Gastroesophageal sphincter (tissue), 4 donors: ENCODE results near the gene CHEK2. TPM values are rescaled to one million over a fixed set of nuclear protein-coding genes. Genes with fewer than 3 reads are reported as not detected.

Source experiments
- ATAC-seq: fragments of 150-250 bp; one replicate; pipeline ENCODE4 v1.9.1; 2016; ENCODE audit warnings: mild to moderate bottlenecking, moderate library complexity
- H3K27ac ChIP-seq, 4 donors: fragments of 200-600 bp; sonication (generic) in 3 of 4; 1 replicate in 3 of 4; 2 replicates in 1 of 4; pipeline ENCODE4 v1.5.1; 2016 to 2019
- H3K27me3 ChIP-seq: fragments of 200-600 bp; sonication (generic); one replicate; pipeline ENCODE4 v1.5.1; 2019
- H3K36me3 ChIP-seq, 2 donors: fragments of 200-600 bp; sonication (generic); one replicate each; pipeline ENCODE4 v1.5.1; 2019; ENCODE audit warnings: control low read depth in 1 of 2
- H3K4me1 ChIP-seq, 3 donors: fragments of 200-600 bp; sonication (generic); 1 replicate in 2 of 3; 2 replicates in 1 of 3; pipeline ENCODE4 v1.5.1; 2016 to 2019; ENCODE audit warnings: control low read depth in 2 of 3
- H3K4me3 ChIP-seq, 2 donors: fragments of 200-600 bp; sonication (generic); one replicate each; pipeline ENCODE4 v1.5.1; 2019; ENCODE audit warnings: mild to moderate bottlenecking in 1 of 2, moderate library complexity in 1 of 2
- H3K9me3 ChIP-seq, 3 donors: fragments of 200-600 bp; sonication (generic); one replicate each; pipeline ENCODE4 v1.5.1; 2017 to 2019; ENCODE audit warnings: control low read depth in 2 of 3
- CTCF ChIP-seq, 4 experiments: fragments of 200-600 bp in 2 of 4; fragments of 450-650 bp in 2 of 4; sonication (generic) in 1 of 4; IDR thresholded peaks; one replicate each; pipeline ENCODE4 v1.5.1; 2017 to 2019; ENCODE audit warnings: antibody characterized with exemption in 4 of 4, mild to moderate bottlenecking in 2 of 4, moderate library complexity in 2 of 4
- EP300 ChIP-seq: sonication (generic); formaldehyde crosslinking; IDR thresholded peaks from one replicate; pipeline ENCODE4 v1.6.1; 2017; ENCODE audit warnings: antibody characterized with exemption, mild to moderate bottlenecking
- POLR2A ChIP-seq, 2 donors: fragments of 450-650 bp; IDR thresholded peaks; one replicate each; pipeline ENCODE4 v1.6.1; 2017; ENCODE audit warnings: antibody characterized with exemption in 2 of 2, mild to moderate bottlenecking in 2 of 2, moderate library complexity in 1 of 2
- POLR2AphosphoS5 ChIP-seq: sonication (generic); formaldehyde crosslinking; IDR thresholded peaks from one replicate; pipeline ENCODE4 v1.6.1; 2017; ENCODE audit warnings: antibody characterized with exemption
- WGBS, 2 donors: methylation state at CpG; one replicate each; pipeline ENCODE4 v1.1.5; 2018; ENCODE audit warnings: low coverage in 1 of 2; 5-methylcytosine and 5-hydroxymethylcytosine counted together
- small RNA-seq, 4 donors: library from RNA; depleted of rRNA; stranded (forward); fragments of <200 nt; gene quantifications; one replicate each; pipeline ENCODE3, GENCODE V24; 2016
- total RNA-seq, 4 donors: library from RNA; depleted of rRNA; stranded (reverse); fragments of >200 nt; gene quantifications; one replicate each; pipeline ENCODE4 v1.1.0, GENCODE V29; 2016

Gene CHEK2
- total RNA-seq, 4 donors from 2014 or later = 3.4 to 11.7 (median 4.8) TPM

- Histone ChIP-seq H3K27ac (no peak overlapping the region), H3K4me1 (no peaks in the 10 kb centered on the region), H3K4me3 (no peak overlapping the region), H3K36me3 (no peaks in the 10 kb centered on the region), H3K27me3 (no peaks in the 10 kb centered on the region), H3K9me3 (no peaks in the 10 kb centered on the region)
- no peak for ATAC-seq
- no peak for TF ChIP-seq POLR2A (IDR thresholded peaks at IDR 0.05)
- no peak for TF ChIP-seq EP300
- no peak for TF ChIP-seq POLR2AphosphoS5
- TF ChIP-seq CTCF (IDR thresholded peaks at IDR 0.05) = no peak
- 93 to 100% methylated on average over 1 of the region's 2 CpGs for WGBS, 2 donors
Observed at GRCh38 chr22:28639321-28639720, 102.3 kb downstream of the CHEK2 start.

Small RNA genes lying within 50 kb of the gene (small RNA-seq; reads per million reads assigned to genes)
- gene RN7SL162P = 0 reads per million in 4 donors

Other genes with a start within 250 kb of the CHEK2 start
- 100 to 1,000 TPM in 1 of 4 donors, 10 to 100 TPM in 3; 35.1 to 138 (median 50.8) TPM for gene TTC28, start 62.0 kb downstream of the CHEK2 start, total RNA-seq
- gene HSCB, start 219 bp upstream of the CHEK2 start, total RNA-seq = 10 to 100 TPM; 14.0 to 17.1 (median 15.0) TPM
- gene CCDC117, start 30.9 kb upstream of the CHEK2 start, total RNA-seq = 10 to 100 TPM; 23.2 to 34.2 (median 25.7) TPM
- 100 to 1,000 TPM in 2 of 4 donors, 10 to 100 TPM in 2; 55.9 to 129 (median 92.3) TPM for gene XBP1, start 58.7 kb upstream of the CHEK2 start, total RNA-seq
- gene ZNRF3, start 141.8 kb upstream of the CHEK2 start, total RNA-seq = 10 to 100 TPM; 14.8 to 27.7 (median 19.8) TPM